Transverse colon (tissue), 3 donors: ENCODE results near the gene THUMPD2.

Experiments used
- CTCF ChIP-seq, 5 experiments: fragments of 200-600 bp in 3 of 5; fragments of 450-650 bp in 2 of 5; sonication (generic) in 3 of 5; IDR thresholded peaks; 1 replicate in 2 of 5; 2 replicates in 3 of 5; pipeline ENCODE4 v1.5.1; 2016 to 2017; ENCODE audit warnings: antibody characterized with exemption in 5 of 5, inconsistent platforms in 3 of 5, mild to moderate bottlenecking in 2 of 5, moderate library complexity in 1 of 5
- POLR2A ChIP-seq: fragments of 450-650 bp; IDR thresholded peaks from one replicate; pipeline ENCODE4 v1.6.1; 2016; ENCODE audit warnings: antibody characterized with exemption, mild to moderate bottlenecking, moderate library complexity

DNA sequence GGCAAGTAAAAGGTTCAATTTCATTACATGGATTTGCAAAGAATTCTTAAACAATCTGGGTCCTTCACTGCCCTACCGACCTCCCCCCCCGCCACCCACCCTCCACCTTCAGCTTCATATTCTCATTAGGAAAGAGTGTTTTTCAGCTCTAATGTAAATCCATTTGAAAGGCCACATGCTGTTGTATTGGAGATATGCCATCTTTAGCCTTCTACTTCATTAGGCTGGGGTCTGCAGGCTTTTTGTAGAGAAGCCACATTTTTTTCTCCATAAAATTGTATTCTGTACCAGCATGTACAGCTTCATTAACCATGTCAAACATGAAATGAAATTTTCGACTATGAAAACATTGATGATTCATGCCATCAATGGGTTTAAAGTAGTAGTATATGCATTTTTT, 42.8 kb upstream of the THUMPD2 start:
- TF ChIP-seq POLR2A (no peak), CTCF (IDR thresholded peaks at IDR 0.05) (no peak)
